DOHH2 (cell line): Measurements from ENCODE around the gene ZNF576.

Experiments used
- H3F3A ChIP-seq: fragments of 200-600 bp; sonication (generic), shearing (Covaris generic); 2 replicates; pipeline ENCODE4 v1.6.0; 2016; ENCODE audit warnings: antibody characterized with exemption, mild to moderate bottlenecking; ENCODE audit not compliant: control insufficient read depth, insufficient read depth
- H3K27ac ChIP-seq: fragments of 200-600 bp; sonication (generic); 2 replicates; pipeline ENCODE4 v1.5.1; 2014; ENCODE audit warnings: low read depth, mild to moderate bottlenecking, low read length, moderate library complexity
- H3K27me3 ChIP-seq: fragments of 200-600 bp; sonication (generic); 2 replicates; pipeline ENCODE4 v1.6.1; 2014; ENCODE audit warnings: mild to moderate bottlenecking, low read length, mixed read lengths; ENCODE audit not compliant: control insufficient read depth
- H3K36me3 ChIP-seq: fragments of 200-600 bp; sonication (generic); 2 replicates; pipeline ENCODE4 v1.6.1; 2014; ENCODE audit warnings: mild to moderate bottlenecking, low read length, moderate library complexity, mixed read lengths; ENCODE audit not compliant: control insufficient read depth
- H3K4me1 ChIP-seq: fragments of 200-600 bp; sonication (generic); 2 replicates; pipeline ENCODE4 v1.6.1; 2014; ENCODE audit warnings: mild to moderate bottlenecking, low read length, mixed read lengths; ENCODE audit not compliant: control insufficient read depth
- H3K4me2 ChIP-seq: fragments of 200-600 bp; sonication (generic); 2 replicates; pipeline ENCODE4 v1.6.0; 2014; ENCODE audit warnings: mild to moderate bottlenecking, low read length, moderate library complexity
- H3K4me3 ChIP-seq: fragments of 200-600 bp; sonication (generic); 2 replicates; pipeline ENCODE4 v1.5.1; 2014; ENCODE audit warnings: mild to moderate bottlenecking, low read length, mixed read lengths
- H3K79me2 ChIP-seq: fragments of 200-600 bp; sonication (generic); 2 replicates; pipeline ENCODE4 v1.6.1; 2014; ENCODE audit warnings: mild to moderate bottlenecking, low read length, mixed read lengths; ENCODE audit not compliant: control insufficient read depth
- H3K9me2 ChIP-seq: fragments of 200-600 bp; sonication (generic); replicated peaks from 2 replicates; pipeline ENCODE4 v1.6.1; 2014; ENCODE audit warnings: mild to moderate bottlenecking, low read length, mixed read lengths; ENCODE audit not compliant: control insufficient read depth
- H3K9me3 ChIP-seq: fragments of 200-600 bp; sonication (generic); 2 replicates; pipeline ENCODE4 v1.6.1; 2014; ENCODE audit warnings: antibody characterized with exemption, low read length, mixed read lengths; ENCODE audit not compliant: control insufficient read depth, insufficient read depth
- H4K20me1 ChIP-seq: fragments of 200-600 bp; sonication (generic); 2 replicates; pipeline ENCODE4 v1.6.0; 2014; ENCODE audit warnings: low read depth, mild to moderate bottlenecking, antibody characterized with exemption, low read length, moderate library complexity; ENCODE audit not compliant: control insufficient read depth, insufficient read depth
- CTCF ChIP-seq: fragments of 200-600 bp; sonication (generic); IDR thresholded peaks from one replicate; pipeline ENCODE4 v1.5.1; 2014; ENCODE audit warnings: antibody characterized with exemption, mild to moderate bottlenecking, low read depth, low read length; ENCODE audit not compliant: poor library complexity, severe bottlenecking
- EZH2phosphoT487 ChIP-seq: fragments of 200-600 bp; sonication (generic); IDR thresholded peaks from 2 replicates; pipeline ENCODE4 v1.6.1; 2017; ENCODE audit warnings: borderline replicate concordance, mild to moderate bottlenecking, antibody characterized with exemption, low read length, moderate library complexity, mixed read lengths

The ZNF576 gene

DNA sequence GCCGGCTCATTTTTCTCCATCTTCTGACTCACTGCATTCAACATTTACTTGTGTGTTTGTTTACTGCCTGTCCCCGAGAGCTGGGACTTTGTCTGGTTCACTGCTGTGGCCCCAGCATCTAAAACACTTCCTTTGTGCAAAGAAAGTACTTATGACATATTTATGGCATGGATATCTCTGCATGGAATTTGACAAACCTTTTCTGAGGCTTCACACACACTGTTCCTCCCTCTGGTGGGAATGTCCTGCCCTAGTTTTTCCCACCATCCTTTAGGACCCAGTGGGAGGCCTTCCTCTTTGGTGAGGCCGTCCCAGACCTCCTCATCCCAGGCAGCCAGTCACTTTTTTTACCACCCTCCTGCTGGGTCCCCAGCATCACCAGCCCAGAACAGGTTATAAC is 14.1 kb downstream of the ZNF576 start:
- Histone ChIP-seq H3K4me1 (no peaks in the 10 kb centered on the region), H3K27ac (no peak overlapping the region), H3K9me3 (no peaks in the 10 kb centered on the region), H4K20me1 (no peaks in the 10 kb centered on the region), H3K27me3 (no peaks in the 10 kb centered on the region), H3K9me2 (no peaks in the 10 kb centered on the region), H3K36me3 (peaks cover 40% of the 10 kb centered on the region), H3K4me2 (no peak overlapping the region), H3F3A (no peaks in the 10 kb centered on the region), H3K4me3 (no peak overlapping the region), H3K79me2 (peaks cover 51% of the 10 kb centered on the region)
- TF ChIP-seq CTCF (no peak), EZH2phosphoT487 (no peak)

- Histone ChIP-seq H3K36me3 (peaks cover 39% of the 10 kb centered on the region), H3F3A (no peaks in the 10 kb centered on the region), H3K4me2 (no peak within 1 kb of the TSS), H4K20me1 (no peaks in the 10 kb centered on the region), H3K9me2 (no peaks in the 10 kb centered on the region), H3K4me1 (no peaks in the 10 kb centered on the region), H3K27ac (no peak within 1 kb of the TSS), H3K9me3 (no peaks in the 10 kb centered on the region), H3K4me3 (no peak within 1 kb of the TSS), H3K27me3 (no peaks in the 10 kb centered on the region), H3K79me2 (peaks cover 64% of the 10 kb centered on the region)
- TF ChIP-seq EZH2phosphoT487 (no peak), CTCF (no peak)
Measured at GRCh38 chr19:43611788-43612187, 15.4 kb downstream of the ZNF576 start, which contains the start of gene SRRM5. SRRM5 (plus strand) TSS chr19:43612088; CDS start chr19:43612122, 34 bp downstream.

DNA sequence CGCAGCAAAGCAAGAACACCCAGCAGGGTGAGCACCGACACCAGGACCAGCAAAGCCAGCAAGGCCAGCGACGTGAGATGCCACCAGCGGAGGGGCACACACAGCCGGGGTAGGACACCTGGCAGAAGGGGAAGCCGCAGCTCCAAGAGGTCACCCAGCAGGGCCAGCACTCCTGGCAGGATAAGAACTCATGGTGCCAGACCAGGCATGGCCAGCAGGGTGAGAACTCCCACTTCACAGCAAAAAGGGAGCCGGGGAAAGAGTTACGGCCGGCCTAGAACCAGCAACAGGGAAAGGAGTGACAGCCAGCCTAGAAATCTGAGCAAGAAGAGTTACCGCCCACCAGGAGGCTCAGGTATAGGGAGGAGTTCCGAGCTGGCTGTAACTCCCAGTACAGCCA is 16.0 kb downstream of the ZNF576 start:
- H3K4me1 ChIP-seq: no peaks in the 10 kb centered on the region
- no peaks in the 10 kb centered on the region for H4K20me1 ChIP-seq
- no peak overlapping the region for H3K27ac ChIP-seq
- no peaks in the 10 kb centered on the region for H3K27me3 ChIP-seq
- no peak overlapping the region for H3K4me3 ChIP-seq
- peaks cover 36% of the 10 kb centered on the region for H3K36me3 ChIP-seq
- TF ChIP-seq CTCF (no peak), EZH2phosphoT487 (no peak)
- no peak overlapping the region for H3K4me2 ChIP-seq
- no peaks in the 10 kb centered on the region for H3F3A ChIP-seq
- H3K9me3 ChIP-seq: no peaks in the 10 kb centered on the region
- no peaks in the 10 kb centered on the region for H3K9me2 ChIP-seq
- peaks cover 70% of the 10 kb centered on the region for H3K79me2 ChIP-seq

GRCh38 chr19:43616306-43616705 is 19.9 kb downstream of the ZNF576 start:
- Histone ChIP-seq H3F3A (no peaks in the 10 kb centered on the region), H4K20me1 (no peaks in the 10 kb centered on the region), H3K27ac (no peak overlapping the region), H3K4me3 (no peak overlapping the region), H3K4me2 (no peak overlapping the region), H3K4me1 (peaks cover 25% of the 10 kb centered on the region), H3K79me2 (peaks cover 87% of the 10 kb centered on the region), H3K9me3 (no peaks in the 10 kb centered on the region), H3K27me3 (no peaks in the 10 kb centered on the region), H3K9me2 (no peaks in the 10 kb centered on the region), H3K36me3 (peaks cover 41% of the 10 kb centered on the region)
- TF ChIP-seq CTCF (no peak), EZH2phosphoT487 (no peak)
